GM19324 (cell line): ENCODE measurements around the gene C17orf107.

ENCODE experiments used
- ATAC-seq: cut with Tn5 transposase; IDR thresholded peaks from one replicate; pipeline ENCODE4 v1.9.1; 2021; ENCODE audit warnings: mild to moderate bottlenecking, moderate library complexity; ENCODE audit not compliant: unreplicated experiment, low FRiP score

Gene C17orf107

DNA sequence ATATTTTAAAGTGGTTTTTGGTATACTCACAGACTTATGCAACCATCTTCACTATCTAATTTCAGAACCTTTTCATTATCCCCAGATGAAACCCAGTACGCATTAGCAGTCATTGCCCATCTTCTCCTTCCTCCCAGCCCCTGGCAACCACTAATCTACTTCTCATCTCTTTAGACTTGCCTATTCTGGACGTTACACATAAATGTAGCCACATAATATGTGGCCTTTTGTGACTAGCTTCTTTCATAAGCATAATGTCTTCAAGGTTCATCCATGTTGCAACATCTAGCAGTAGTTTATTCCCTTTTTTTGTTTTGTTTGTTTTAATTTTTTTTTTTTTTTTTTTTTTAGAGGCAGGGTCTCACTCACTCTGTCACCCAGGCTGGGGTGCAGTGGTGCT is 28.5 kb upstream of the C17orf107 start:
- no peak for ATAC-seq

DNA sequence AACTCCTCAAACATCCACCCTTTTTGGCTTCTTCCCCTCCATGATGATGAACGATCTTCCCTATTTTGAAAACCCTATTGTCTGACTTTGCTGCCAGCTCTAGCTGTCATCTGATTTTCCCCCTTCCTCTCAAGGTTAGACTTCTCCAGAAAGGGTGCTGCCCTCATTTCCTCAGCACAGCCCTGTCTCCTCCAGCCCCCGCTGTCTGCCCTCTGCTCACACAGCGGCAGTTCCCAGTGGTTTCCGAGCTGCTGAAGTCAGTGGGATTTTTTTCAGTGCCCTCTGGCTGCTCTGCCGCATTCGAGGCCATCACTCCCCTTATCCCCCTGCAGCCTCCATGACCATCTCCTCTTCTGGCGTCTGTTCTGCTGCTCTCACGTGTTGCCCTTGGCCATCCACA is 26.6 kb upstream of the C17orf107 start:
- no peak for ATAC-seq

DNA sequence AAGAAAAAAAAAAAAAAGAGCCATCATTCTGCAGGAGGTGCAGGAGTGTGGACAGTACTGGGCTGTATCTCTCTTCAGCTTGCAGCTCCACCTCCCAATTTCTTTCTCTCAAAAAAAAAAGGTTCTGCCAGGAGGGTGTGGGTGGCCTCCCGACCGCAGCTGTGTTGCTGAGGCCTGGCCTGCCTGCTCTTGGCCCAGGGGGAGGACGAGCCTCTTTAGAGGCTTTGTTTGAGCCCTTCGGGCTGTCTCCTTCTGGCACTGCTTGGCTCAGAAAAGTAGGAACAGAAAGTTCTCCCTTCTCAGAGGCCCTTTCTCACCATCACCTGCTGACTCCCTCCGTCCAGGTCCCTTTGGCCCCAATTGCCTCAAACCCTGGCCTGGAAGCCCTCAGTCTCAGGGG is 22.2 kb upstream of the C17orf107 start:
- ATAC-seq = no peak

DNA sequence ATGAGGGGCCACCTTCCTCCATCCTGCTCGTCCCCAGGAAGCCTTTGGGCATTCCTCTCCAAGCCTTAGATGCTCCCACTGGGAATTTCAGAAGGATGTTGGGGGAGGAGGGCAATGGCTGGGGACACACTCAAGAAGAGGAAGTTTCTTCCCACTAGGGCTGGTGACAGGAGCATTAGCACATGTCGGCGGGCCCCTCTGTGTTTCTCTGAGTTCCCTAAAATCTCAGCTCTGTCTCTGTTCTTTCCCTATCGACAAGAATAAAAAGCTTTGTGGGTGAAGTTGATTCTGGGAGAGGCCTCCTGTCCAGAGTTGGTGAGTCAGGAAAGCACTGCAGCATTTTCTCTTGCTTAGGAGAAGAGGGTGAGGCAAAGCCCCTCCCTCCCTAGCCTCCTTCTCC is 19.7 kb upstream of the C17orf107 start:
- no peak for ATAC-seq

DNA sequence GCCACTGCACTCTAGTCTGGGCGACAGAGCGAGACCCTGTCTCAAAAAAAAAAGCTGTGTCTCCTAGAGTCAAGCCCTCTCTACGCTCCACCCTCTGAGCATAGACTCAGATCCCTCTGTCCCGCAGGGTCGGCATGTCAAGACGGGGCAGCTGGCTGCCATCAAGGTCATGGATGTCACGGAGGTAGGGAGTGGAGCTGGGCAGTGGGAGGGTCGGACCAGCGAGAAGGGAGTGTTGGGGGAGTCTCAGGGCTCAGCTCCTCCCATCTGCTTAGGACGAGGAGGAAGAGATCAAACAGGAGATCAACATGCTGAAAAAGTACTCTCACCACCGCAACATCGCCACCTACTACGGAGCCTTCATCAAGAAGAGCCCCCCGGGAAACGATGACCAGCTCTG is 18.5 kb upstream of the C17orf107 start:
- ATAC-seq = no peak

DNA sequence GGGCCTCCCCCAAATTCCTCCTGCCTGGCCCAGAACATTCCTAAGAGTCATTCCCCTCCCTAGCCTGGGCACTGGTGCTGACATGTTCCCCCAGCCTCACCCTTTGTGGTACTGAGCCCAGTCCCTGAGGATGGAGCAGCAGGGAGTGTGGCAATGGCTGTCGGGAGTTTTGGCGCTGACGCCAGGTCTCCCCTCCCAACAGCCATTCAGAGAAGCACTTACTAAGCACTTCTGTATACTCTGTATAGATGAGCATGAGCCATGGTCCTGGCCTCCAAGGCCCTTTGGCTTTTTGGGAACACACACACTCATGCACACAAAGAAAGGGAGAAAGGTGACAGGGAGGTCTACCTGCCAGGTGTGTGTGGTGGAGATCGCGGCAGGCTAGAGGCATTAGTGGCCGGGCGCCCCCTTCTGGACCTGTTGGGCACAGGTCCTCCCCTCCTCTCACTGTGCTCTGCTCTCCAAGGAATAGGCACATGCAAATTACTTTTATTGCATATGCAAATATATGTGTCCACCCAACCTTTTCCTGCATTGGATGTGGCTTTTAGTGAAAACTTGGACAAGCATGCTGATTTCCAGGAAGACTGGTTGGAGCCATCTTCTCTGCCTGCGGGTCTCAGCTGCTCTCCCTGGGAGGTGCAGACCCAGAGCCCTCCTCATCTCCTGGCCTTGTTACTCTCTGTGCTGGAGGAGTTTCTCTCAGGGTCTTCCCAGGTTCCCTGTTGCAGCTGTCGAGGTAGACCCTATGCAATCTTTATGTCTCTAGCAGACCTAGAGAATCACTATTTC is 17.4 kb upstream of the C17orf107 start:
- no peak for ATAC-seq

DNA sequence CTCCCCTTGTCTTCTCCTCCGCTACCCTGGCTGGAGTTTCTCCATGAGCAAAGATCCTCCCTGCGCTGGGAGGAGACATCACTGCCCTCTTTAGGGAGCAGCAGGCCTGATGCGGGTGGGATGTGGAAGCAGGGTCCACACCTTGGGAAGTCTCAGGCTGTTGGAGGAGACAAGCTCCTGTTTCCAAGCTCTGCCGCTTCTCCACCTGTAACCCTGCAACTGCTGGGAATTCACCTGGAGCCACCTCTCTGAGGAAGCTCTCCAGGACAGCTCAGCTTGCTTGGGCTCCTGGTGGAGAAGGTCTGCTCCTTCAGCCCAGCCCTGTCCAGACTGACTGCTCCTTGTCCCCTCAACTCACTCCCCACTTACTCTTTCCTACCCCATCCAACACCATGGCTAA is 14.8 kb upstream of the C17orf107 start:
- no peak for ATAC-seq

DNA sequence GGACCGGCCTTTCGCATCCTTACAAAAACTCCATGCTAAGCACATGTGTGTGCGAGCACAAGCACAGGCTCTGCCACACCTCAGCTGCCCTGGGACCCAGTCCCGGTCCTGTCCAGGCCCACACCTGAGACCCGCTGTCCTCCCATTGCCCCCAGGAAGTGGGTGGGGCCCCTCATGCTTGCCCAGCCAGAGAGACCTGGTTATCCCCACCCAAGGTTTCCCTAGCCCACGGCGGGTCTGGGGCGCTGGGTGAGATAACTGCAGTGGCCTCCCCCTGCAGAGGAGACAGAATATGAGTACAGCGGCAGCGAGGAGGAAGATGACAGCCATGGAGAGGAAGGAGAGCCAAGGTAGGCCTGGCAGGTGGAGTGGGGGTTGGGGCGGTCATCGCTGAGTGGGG is 12.5 kb upstream of the C17orf107 start:
- no peak for ATAC-seq

DNA sequence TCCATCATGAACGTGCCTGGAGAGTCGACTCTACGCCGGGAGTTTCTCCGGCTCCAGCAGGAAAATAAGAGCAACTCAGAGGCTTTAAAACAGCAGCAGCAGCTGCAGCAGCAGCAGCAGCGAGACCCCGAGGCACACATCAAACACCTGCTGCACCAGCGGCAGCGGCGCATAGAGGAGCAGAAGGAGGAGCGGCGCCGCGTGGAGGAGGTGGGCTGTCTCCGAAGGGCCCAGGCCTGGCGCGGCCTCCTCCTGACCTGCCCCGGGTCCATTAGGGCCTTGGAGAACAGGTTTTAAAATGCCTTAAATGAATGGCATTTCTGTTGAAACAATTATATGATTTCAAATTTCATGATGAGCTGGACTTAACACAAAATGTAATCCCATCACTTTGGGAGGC is 11.8 kb upstream of the C17orf107 start:
- no peak for ATAC-seq

DNA sequence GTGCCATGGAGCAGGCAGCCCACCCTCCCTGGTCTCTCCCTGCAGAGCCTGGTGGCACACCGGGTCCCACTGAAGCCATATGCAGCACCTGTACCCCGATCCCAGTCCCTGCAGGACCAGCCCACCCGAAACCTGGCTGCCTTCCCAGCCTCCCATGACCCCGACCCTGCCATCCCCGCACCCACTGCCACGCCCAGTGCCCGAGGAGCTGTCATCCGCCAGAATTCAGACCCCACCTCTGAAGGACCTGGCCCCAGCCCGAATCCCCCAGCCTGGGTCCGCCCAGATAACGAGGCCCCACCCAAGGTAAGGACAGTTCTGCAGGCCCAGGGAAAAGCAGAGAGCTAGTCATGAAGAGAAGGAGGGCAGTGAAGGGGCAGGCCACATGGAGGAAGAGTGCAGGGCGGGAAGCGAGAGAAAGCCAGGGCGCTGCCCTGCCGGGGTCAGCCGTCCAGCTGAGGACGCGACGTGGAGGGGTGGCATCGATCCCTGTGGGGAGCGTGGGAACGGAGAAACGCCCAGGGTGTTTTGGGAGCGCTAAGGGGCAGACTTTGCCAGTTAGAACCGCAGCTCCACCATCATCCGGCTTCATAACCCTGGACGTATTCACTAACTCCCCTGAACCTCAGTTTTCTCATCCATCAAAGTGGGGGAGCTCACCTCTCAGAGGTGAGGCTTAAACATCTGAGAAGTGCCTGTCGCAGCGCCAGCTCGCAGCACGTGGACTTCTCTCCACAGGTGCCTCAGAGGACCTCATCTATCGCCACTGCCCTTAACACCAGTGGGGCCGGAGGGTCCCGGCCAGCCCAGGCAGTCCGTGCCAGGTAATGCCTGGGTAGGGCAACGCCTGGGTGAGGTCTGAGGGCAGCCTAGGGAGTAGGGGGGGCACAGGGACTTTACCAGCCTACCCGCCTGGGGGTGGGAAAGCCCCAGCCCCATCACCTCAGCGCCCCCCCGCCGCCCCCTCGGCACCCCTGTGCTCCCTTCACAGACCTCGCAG is 7.6 kb upstream of the C17orf107 start:
- no peak for ATAC-seq

DNA sequence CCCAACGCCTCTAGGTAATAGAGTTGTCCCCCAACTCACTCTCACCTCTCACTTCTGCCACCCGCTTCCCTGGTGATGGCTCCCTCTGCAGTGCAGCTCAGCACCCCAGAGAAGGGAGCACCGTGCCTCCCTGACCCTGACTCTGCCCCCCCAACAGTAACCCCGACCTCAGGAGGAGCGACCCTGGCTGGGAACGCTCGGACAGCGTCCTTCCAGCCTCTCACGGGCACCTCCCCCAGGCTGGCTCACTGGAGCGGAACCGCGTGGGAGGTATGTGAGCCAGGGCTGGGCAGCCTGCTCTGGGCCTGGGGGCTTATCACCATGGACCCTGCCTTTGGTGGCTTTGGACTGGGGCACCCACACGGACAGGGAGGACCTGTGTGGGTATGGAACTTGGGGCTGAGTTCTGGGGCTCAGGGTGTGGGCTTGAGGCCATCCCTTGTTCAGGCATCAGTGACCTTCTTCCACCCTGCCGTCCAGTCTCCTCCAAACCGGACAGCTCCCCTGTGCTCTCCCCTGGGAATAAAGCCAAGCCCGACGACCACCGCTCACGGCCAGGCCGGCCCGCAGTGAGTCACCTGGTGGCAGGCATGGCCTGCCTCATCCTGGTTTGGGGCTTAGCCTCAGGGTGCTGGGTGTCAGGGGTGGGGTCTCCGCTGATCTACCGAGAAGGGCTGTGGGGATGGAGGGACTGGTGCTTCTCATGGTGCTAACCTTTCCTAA is 6.7 kb upstream of the C17orf107 start:
- ATAC-seq = no peak

DNA sequence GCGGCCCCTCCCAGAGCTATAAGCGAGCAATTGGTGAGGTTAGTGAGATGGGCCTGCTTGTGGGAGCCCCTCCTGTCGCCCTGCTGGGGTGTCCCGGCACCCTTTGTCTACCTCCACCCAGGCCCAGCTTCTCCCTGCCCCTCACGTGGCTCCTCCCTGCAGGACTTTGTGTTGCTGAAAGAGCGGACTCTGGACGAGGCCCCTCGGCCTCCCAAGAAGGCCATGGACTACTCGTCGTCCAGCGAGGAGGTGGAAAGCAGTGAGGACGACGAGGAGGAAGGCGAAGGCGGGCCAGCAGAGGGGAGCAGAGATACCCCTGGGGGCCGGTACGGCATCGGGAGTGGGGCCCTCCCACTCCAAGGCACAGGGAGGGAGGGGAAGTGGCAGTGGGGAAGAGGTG is 6.1 kb upstream of the C17orf107 start:
- ATAC-seq = no peak

DNA sequence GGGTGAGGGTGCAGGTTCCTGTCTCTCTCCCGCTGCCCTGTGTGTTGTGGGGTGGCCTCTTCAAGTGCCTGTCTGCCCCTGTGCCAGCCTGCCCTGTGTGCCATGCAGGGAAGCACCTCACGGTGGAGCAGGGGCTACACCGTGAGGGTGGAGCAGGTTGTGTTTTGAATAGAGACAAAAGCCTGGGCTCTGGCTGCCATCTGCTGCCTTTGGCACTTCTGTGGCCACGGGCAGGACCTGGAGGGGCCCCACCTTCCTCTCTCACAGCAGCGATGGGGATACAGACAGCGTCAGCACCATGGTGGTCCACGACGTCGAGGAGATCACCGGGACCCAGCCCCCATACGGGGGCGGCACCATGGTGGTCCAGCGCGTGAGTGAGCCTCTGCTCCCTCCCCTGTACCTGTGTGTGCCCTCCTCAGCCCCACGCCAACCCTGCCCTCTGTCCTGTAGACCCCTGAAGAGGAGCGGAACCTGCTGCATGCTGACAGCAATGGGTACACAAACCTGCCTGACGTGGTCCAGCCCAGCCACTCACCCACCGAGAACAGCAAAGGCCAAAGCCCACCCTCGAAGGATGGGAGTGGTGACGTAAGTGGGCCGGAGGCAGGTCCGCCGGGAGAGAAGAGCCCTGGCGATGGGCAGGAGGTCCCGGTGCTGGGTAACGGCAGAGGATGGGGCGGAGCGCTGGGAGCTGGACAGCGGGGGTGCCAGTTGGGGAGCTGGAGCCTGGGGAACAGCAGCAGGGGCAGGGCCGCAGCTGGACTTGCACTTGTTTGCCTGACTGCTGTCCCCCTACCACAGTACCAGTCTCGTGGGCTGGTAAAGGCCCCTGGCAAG is 5.4 kb upstream of the C17orf107 start:
- no peak for ATAC-seq

DNA sequence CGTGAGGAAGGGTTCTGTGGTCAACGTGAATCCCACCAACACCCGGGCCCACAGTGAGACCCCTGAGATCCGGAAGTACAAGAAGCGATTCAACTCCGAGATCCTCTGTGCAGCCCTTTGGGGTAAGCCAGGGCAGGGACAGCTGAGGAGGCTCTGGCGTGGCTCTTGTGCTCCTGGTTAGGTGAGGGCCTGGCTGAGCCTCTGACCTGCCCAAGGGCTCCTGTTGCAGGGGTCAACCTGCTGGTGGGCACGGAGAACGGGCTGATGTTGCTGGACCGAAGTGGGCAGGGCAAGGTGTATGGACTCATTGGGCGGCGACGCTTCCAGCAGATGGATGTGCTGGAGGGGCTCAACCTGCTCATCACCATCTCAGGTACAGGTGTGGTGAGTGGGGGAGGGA is 4.2 kb upstream of the C17orf107 start:
- ATAC-seq = no peak

DNA sequence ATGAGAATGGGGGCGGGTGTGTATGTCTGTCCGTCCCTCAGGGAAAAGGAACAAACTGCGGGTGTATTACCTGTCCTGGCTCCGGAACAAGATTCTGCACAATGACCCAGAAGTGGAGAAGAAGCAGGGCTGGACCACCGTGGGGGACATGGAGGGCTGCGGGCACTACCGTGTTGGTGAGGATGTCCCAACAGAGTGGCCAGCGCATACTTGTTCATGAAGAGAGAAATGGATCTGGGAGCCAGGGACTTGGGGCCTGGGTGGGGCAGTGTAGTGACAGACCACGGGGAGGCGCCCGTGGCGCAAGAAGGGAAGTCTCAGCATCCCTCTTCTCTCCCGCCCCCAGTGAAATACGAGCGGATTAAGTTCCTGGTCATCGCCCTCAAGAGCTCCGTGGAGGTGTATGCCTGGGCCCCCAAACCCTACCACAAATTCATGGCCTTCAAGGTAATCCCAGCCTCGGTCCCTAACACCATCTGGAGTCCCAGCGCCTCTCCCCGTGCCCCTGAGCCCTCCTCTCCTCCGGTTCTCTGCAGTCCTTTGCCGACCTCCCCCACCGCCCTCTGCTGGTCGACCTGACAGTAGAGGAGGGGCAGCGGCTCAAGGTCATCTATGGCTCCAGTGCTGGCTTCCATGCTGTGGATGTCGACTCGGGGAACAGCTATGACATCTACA is 3.5 kb upstream of the C17orf107 start:
- no peak for ATAC-seq

DNA sequence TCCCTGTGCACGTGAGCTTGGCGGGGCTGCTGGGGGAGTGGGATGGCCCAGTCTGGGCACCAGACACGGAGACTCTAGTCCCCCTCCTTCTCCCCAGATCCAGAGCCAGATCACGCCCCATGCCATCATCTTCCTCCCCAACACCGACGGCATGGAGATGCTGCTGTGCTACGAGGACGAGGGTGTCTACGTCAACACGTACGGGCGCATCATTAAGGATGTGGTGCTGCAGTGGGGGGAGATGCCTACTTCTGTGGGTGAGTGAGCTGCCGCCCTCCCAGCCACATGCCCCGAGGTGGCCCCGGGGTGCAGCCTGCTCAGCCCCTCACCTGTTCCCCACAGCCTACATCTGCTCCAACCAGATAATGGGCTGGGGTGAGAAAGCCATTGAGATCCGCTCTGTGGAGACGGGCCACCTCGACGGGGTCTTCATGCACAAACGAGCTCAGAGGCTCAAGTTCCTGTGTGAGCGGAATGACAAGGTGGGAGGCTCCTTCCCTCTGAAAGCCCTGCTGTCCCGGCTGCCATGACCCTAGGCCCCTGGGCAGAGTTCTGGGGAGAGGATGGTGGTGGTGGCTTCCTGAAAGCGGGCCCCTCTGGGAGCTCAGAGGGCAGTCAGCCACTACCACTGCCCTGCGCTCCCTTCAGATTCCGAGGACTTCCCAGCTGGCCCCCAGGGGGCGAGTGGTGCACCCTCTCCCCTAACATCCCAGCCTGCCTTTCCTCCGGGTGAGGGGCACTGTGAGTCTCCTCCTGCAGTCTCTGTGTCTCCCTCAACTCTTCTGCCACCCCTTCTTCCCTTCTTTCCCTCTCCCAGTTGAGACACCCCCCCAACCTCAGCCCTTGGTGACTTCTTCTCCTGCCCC is 2.8 kb upstream of the C17orf107 start:
- ATAC-seq = no peak

DNA sequence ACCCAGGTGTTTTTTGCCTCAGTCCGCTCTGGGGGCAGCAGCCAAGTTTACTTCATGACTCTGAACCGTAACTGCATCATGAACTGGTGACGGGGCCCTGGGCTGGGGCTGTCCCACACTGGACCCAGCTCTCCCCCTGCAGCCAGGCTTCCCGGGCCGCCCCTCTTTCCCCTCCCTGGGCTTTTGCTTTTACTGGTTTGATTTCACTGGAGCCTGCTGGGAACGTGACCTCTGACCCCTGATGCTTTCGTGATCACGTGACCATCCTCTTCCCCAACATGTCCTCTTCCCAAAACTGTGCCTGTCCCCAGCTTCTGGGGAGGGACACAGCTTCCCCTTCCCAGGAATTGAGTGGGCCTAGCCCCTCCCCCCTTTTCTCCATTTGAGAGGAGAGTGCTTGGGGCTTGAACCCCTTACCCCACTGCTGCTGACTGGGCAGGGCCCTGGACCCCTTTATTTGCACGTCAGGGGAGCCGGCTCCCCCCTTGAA is 2.1 kb upstream of the C17orf107 start:
- no peak for ATAC-seq

DNA sequence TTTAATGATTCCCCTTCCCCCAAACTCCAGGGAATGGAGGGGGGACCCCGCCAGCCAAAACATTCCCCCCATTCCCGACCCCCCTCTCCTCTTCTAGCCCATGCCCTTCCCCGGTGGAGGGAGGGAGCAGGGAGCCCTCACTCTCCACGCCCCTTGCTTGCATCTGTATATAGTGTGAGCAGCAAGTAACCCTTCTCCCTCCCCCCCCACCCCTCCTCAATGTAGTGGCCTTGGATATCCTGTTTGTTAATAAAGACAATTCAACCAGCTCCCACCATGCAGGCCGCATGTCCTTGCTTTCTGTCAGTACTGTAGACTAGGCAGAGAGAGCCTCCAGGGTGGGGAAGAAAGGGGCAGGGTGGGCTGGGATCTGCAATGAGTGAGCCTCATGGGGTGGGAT is 1.6 kb upstream of the C17orf107 start:
- ATAC-seq = no peak
